Activated T-helper 2 cell treated with anti-CD3 and anti-CD28 coated beads, Interferon-gamma antibody, Interleukin-2, Interleukin-4, amounts not matched to agents 10 μg/mL and 5 μg/mL and 100 μg/mL, durations not matched to agents 14 hours and 24 hours and 36 hours (primary cell): Measurements from ENCODE around the gene MPL. TPM values are rescaled to one million over a fixed set of nuclear protein-coding genes. Genes with fewer than 3 reads are reported as not detected.

Source experiments
- total RNA-seq: library from RNA; stranded (reverse); gene quantifications from 2 replicates; pipeline ENCODE4 v1.2.3, GENCODE V29; 2022

The MPL gene
- total RNA-seq, 1 donor from 2014 or later, result not detected

Other genes with a start within 250 kb of the MPL start
- gene EBNA1BP2, start 165.5 kb upstream of the MPL start, total RNA-seq, result 102 and 104 TPM in 2 replicates
- gene CFAP57, start 165.5 kb upstream of the MPL start, total RNA-seq, result 0.11 and 0.16 TPM in 2 replicates
- gene TMEM125, start 67.8 kb upstream of the MPL start, total RNA-seq, result not detected in 2 replicates
- not detected in 2 replicates for gene C1orf210, start 52.2 kb upstream of the MPL start, total RNA-seq
- 2.9 and 3.1 TPM in 2 replicates for gene TIE1, start 36.8 kb upstream of the MPL start, total RNA-seq
- gene CDC20, start 21.2 kb downstream of the MPL start, total RNA-seq, result 125 and 128 TPM in 2 replicates
- gene ELOVL1, start 30.2 kb downstream of the MPL start, total RNA-seq, result 82.7 and 83.6 TPM in 2 replicates
- 40.8 and 41.6 TPM in 2 replicates for gene MED8, start 52.0 kb downstream of the MPL start, total RNA-seq
- gene SZT2, start 52.1 kb downstream of the MPL start, total RNA-seq, result 56.6 and 58.4 TPM in 2 replicates
- gene HYI, start 116.1 kb downstream of the MPL start, total RNA-seq, result 22.6 and 26.3 TPM in 2 replicates
- gene PTPRF, start 193.1 kb downstream of the MPL start, total RNA-seq, result 3.0 and 3.2 TPM in 2 replicates